Fibroblast of lung (primary cell): ENCODE measurements around the gene ANKS1B.

Experiments used
- CTCF ChIP-seq, 2 donors: IDR thresholded peaks in 1 of 2; conservative IDR thresholded peaks in 1 of 2; 1 replicate in 1 of 2; 2 replicates in 1 of 2; pipeline ENCODE4 v1.5.1; 2011 to 2012; ENCODE audit warnings: low read length in 2 of 2, control low read depth in 1 of 2, inconsistent platforms in 1 of 2, low read depth in 1 of 2, mild to moderate bottlenecking in 1 of 2
- EZH2 ChIP-seq: IDR thresholded peaks from 2 replicates; pipeline ENCODE4 v1.5.1; 2012; ENCODE audit warnings: low read length, control low read depth, mild to moderate bottlenecking; ENCODE audit errors: missing control alignments

- TF ChIP-seq CTCF (conservative IDR thresholded peaks at IDR 0.05 in 1 of 2, IDR thresholded peaks at IDR 0.05 in 1 of 2; ENCODE audit: low read depth in 1 of 2, low read length in 2 of 2), result no peak
- no peak for TF ChIP-seq EZH2
These were observed 373.6 kb downstream of the ANKS1B start for GRCh38 chr12:99611117-99611516.
